GM19395 (cell line): ENCODE data around the gene DNAH17.

Experiments
- ATAC-seq: cut with Tn5 transposase; IDR thresholded peaks from one replicate; pipeline ENCODE4 v1.9.1; 2021; ENCODE audit warnings: mild to moderate bottlenecking, moderate library complexity; ENCODE audit not compliant: unreplicated experiment

DNAH17 gene

DNA sequence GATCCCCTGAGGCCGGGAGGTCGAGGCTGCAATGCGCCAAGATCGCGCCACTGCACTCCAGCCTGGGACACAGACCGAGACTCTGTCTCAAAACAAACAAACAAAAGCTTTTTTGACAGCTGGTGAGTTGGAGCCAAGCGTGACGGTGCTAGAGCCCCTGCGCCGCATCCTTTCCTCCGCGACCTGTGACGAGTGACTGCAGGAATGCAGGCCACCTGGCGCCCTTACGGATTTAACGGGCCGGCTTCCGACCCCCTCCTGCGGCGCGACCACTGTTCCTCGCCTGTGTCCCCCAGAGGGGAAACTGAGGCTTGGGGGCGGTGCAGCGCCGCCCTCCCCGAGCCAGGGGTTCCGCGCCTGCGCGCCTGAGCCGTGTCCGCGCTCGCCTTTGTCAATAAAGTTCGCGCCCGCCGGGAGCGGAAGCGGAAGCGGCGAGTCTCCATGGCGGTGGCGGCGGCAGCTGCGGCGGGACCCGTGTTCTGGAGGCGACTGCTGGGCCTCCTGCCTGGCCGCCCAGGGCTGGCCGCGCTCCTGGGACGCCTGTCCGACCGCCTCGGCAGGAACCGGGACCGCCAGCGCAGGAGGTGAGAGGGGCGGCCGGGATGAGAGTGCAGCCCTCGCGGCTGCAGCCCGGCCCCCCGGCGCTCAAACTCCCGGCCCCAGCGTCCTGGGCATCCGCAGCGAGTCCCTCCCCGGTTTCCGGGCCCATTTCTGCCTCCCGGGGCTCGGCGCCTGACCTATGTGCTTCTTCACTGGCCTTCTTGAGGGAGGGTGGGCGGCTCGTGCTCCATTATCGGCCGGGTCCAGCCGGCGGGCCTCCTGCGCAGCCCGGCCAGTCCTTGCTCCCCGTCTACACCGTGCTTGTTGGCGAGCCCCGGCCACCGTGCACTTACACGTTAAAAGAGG is 198.7 kb downstream of the DNAH17 start, which contains the start of gene PGS1:
PGS1 (plus strand) TSS at position 425 of the 906 bp plus-strand sequence; CDS start at position 442, 17 bp downstream.
- ATAC-seq: no peak

DNA sequence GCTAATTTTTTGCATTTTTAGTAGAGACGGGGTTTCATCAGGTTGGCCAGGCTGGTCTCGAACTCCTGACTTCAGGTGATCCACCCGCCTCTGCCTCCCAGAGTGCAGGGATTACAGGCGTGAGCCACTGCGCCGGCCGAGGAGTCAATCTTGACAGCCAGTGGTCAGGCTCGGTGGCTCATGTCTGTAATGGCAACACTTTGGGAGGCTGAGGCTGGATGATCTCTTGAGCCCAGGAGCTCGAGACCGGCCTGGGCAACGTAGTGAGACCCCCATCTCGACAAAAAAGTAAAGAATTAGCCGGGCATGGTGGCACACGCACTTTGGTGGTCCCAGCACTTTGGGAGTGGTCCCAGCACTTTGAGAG is 199.4 kb downstream of the DNAH17 start:
- ATAC-seq: no peak

DNA sequence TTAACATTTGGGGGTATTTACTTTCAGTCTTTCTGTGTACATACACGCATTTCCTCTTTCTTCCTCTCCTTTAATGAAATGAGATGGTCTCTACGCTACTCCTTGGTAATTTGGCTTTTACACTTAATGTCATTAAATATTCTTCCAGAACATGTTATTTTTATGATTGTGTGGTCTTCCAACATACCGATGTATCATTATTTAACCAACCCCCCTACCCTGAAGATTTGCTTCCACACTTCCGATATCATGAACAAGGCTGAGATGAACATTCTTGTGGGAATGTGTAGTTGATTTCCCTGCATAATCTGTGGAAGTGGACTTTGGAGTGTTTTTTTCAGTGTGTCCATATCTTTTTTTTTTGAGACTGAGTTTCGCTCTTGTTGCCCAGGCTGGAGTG is 201.0 kb downstream of the DNAH17 start:
- ATAC-seq: no peak

DNA sequence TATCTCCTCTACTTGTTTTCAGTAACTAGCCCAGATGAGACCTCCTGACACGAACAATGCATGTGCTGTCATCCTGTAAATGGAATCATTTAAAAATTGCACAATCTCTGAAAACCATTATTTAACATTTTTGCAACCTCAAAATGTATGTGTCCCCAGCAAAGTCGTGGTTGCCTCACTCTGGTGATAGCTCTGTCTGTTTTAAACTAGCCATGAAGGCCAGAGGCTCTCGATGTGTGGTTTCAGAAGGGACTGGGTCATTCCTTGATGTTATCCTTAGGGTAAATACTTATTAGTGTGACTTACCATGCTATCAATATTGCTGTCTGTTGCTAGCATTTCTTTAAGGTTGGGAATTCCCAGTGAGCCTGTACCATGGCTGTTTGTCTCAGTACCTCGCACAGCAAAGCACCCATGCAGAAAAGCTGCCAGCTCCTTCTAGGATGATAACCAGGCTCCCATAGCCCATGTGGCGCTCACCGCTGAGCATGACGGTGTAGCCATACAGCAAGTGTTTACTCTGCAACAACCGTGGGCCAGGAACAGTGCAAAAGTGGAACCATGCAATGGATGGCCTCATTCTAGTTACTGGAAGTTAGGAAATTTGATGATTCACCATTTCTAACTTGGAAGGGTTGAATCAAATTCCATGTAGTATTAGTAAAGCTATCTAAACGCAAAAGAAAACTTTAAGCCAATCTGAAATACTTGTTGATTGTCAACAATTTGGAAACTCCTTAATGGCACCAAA is 201.6 kb downstream of the DNAH17 start:
- ATAC-seq: no peak

DNA sequence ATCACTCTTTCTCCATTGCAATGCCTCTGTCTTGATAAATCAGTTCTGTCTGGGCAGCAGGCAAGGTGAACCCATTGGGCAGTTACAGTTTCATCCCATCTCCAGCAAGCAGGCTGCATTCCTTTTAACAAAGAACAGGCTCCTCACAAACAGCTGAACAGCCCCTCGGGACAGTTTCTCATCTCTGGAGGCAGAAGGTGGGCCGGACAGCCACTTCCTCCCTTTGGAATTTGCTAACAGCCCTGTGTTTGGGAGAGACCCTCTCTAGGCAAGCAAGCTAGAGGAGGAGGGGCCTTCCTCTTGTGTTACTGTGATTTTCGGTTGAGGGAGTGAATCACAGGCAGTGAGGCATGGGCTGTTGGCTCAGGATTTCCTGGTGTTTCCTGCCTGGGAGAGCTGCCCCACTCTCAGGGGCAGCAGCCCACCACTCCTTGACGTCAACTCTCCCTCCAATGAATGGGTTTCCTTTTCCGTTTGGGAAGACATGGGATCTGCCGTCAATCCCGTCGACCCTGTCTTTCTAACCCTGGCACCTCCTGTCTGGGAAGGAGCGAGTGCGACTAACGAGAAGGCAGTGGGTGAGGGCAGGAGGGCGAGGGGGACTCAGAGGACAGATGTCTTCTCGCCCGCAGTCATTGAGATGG is 202.4 kb downstream of the DNAH17 start:
- no peak for ATAC-seq

DNA sequence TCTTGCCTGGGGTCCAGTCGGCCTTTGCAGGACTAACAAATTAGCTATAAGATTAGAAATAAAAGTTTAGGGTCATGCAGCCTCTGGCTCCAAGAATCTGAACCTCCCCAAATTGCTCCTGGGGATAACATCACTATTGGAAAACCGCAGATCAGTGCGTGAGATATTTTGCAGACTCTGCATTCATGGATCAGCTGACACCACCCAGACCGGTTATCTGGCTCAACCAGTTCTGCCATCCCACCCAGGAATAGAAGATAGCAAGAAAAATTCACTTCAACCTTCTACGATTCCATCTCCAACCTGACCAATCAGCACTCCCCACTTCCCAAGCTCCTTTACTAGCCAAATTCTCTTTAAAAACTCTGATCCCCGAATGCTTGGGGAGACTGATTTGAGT is 203.0 kb downstream of the DNAH17 start:
- ATAC-seq: no peak
